Measurements from ENCODE around the gene RBP2.

DNA sequence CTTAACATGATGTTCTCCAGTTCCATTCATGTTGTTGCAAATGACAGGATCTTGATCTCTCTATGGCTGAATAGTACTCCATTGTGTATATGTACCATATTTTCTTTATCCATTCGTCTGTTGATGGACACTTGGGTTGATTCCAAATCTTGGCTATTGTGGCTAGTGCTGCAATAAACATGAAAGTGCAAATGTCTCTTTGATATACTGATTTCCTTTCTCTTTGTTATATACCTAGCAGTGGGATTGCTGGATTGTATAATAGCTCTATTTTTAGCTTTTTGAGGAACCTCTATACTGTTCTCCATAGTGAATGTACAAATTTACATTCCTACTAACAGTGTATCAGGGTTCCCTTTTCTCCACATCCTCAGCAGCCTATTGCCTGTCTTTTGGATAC lies 5.9 kb upstream of the RBP2 start:
- no peak for TF ChIP-seq GATA2 (IDR thresholded peaks at IDR 0.05; ENCODE audit: low read depth, low read length)
- TF ChIP-seq GATA3 (IDR thresholded peaks at IDR 0.05; ENCODE audit: low read depth, low read length), result no peak

Data from SH-SY5Y (cell line).